Stimulated activated CD8-positive, alpha-beta memory T cell treated with anti-CD3 and anti-CD28 coated beads, Interleukin-4, amount 100 ng/mL, for 1 hour (primary cell): ENCODE data around the gene ANP32B.

ENCODE experiments used
- DNase-seq, 2 donors: peaks; one replicate each; pipeline ENCODE4 v3.0.0-alpha.2; 2020; ENCODE audit warnings: low read depth in 2 of 2, low spot score in 1 of 2

ANP32B gene

DNA sequence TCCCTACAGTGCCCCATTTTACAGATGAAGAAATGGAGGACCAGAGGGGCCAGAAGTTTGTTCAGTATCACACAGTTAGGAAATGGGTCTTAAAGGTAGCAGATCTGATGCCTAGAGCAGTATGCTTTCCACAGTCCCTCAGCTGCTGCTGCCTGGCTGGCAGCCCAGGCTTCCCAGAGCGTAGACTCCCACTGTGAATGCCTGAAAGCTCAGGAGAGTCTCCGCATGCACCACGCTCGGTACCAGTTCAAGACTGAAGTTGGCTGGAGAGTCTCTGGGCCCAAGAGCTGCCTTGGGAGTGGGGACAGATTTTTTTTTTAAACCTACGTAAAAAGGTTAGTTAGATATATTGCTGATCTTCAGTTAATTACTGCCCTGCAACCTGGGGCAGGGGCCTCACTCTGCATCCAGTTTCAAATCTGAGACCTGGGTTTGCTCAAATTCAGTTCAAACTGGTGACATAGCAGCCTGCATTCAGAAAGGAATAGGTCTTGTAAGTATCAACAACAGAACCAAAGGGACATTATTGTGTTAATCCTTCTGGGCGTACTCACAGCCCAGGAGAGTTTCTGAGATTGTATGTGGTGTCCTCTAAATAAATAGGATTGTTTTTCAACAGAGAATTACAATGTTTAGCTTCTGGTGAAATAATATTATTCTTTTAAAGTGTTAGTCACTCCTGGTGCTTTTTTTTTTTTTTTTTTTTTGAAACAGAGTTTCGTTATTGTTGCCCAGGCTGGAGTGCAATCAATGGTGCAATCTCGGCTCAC lies 81.7 kb downstream of the ANP32B start:
- no peak for DNase-seq
